Measurements from ENCODE around the gene IRAK1.

DNA sequence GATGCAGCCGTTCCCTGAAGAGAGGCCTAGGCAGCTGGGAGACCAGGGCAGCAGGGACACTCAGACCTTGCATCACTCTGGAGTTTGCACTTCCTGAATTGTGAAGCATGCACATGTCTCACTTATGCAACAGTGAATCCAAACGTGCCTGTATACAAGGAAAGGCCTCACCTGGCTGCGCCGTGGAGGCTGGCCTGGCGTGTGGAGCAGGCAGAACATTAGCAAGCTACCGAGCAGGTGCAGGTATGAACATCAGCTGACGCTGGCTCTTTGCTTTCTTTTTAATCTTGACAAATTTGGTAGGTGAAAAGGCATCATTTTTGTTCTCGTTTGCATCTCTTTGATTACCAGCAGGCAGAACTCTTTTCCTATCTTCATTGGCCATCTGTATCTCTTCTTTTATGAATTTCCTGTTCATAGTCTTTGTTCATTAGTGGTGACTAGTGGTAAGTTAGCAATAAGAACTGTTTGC is 37.1 kb upstream of the IRAK1 start:
- TF ChIP-seq CTCF (IDR thresholded peaks at IDR 0.05), result no peak
- no peak for TF ChIP-seq POLR2A (IDR thresholded peaks at IDR 0.05)
- no peak for TF ChIP-seq POLR2AphosphoS5 (IDR thresholded peaks at IDR 0.05)
